Ovary (tissue), 9 donors: ENCODE data around the gene EYA2. TPM values are rescaled to one million over a fixed set of nuclear protein-coding genes. Genes with fewer than 3 reads are reported as not detected.
"Not testable (repeated sequence)": the region's sequence is repeated elsewhere in the genome, so short reads cannot be mapped to it uniquely, and the experiment has no call there.

ENCODE experiments used
- DNase-seq, 5 donors: peaks; one replicate each; pipeline ENCODE4 v3.0.0-alpha.2; 2019 to 2020
- H3K27ac ChIP-seq, 2 donors: fragments of 200-600 bp; one replicate each; pipeline versions ENCODE4 v1.5.1 to v1.8.0; 2019 to 2022
- H3K27me3 ChIP-seq: fragments of 200-600 bp; one replicate; pipeline ENCODE4 v1.8.0; 2022
- H3K36me3 ChIP-seq: fragments of 200-600 bp; sonication (generic); one replicate; pipeline ENCODE4 v1.5.1; 2019
- H3K4me1 ChIP-seq: one replicate; pipeline ENCODE4 v1.8.1; 2013; ENCODE audit warnings: mild to moderate bottlenecking, moderate library complexity; ENCODE audit not compliant: insufficient read depth
- H3K4me3 ChIP-seq: fragments of 200-600 bp; sonication (generic); one replicate; pipeline ENCODE4 v1.5.1; 2017
- H3K9me3 ChIP-seq, 2 donors: fragments of 200-600 bp in 1 of 2; sonication (generic) in 1 of 2; one replicate each; pipeline versions ENCODE4 v1.5.1 to v1.8.1; 2013 to 2019; ENCODE audit warnings: mild to moderate bottlenecking in 1 of 2, moderate library complexity in 1 of 2
- EP300 ChIP-seq: sonication (generic); formaldehyde crosslinking; IDR thresholded peaks from one replicate; pipeline ENCODE4 v1.6.1; 2017; ENCODE audit warnings: antibody characterized with exemption
- POLR2A ChIP-seq: fragments of 450-650 bp; IDR thresholded peaks from one replicate; pipeline ENCODE4 v1.6.1; 2017; ENCODE audit warnings: antibody characterized with exemption, mild to moderate bottlenecking, moderate library complexity
- whole genome bisulfite sequencing, 3 donors: extraction: QIAGEN DNeasy Blood & Tissue Kit in 1 of 3; methylation state at CpG; one replicate each; pipeline versions ENCODE4 v1.1.5 to v1.1.7; 2013 to 2017; 5-methylcytosine and 5-hydroxymethylcytosine counted together
- intact Hi-C, 4 donors: fragments of 100-400 bp; cut with DNase I; formaldehyde crosslinking; loops; one replicate each; pipeline versions ENCODE4 v1.11.0 to v1.15.1; 2022 to 2023
- polyA plus RNA-seq, 2 donors: library from polyadenylated mRNA; stranded (reverse); fragments of 200-250 nt in 1 of 2; fragments of 350-450 nt in 1 of 2; fragmentation: Illumina TruSeq in 1 of 2; extraction: RNeasy Lipid Tissue Mini Kit (QIAGEN cat#74804) in 1 of 2; gene quantifications; one replicate each; pipeline ENCODE4 v1.2.3, GENCODE V29; 2013 to 2014
- total RNA-seq, 7 donors: library from RNA; depleted of rRNA in 2 of 7; stranded (reverse); fragments of >200 nt in 2 of 7; fragmentation: NEBNext Ultra II Directional in 3 of 7; extraction: Animal tissue kit (Norgen Biotek cat#: 25700) in 3 of 7; gene quantifications; one replicate each; pipeline versions ENCODE4 v1.1.0 to v1.2.4, GENCODE V29; 2016 to 2023
- TF ChIP-seq, protein P1 (sequence below), 3 donors: fragments of 450-650 bp in 2 of 3; fragments of 200-600 bp in 1 of 3; IDR thresholded peaks; one replicate each; pipeline versions ENCODE4 v1.5.1 to v1.8.0; 2016 to 2022; ENCODE audit warnings: antibody characterized with exemption in 3 of 3, mild to moderate bottlenecking in 1 of 3
- donor health status: DM: no; HTN: no; CAD: no; lungs with moderate emphysema.
- donor health status: DM: no; HTN: no; CAD: no.
- donor health status: Bipolar disorder and iron deficiency.
- donor health status: DM: yes; HTN: yes; CAD: no.
- donor health status: DM: no; HTN: no; CAD: no.
- donor health status: DM: yes; HTN: yes; CAD: no.

Gene EYA2
- total and polyA plus RNA-seq, 9 donors = 0.18 to 7.6 (median 1.7) TPM

DNA sequence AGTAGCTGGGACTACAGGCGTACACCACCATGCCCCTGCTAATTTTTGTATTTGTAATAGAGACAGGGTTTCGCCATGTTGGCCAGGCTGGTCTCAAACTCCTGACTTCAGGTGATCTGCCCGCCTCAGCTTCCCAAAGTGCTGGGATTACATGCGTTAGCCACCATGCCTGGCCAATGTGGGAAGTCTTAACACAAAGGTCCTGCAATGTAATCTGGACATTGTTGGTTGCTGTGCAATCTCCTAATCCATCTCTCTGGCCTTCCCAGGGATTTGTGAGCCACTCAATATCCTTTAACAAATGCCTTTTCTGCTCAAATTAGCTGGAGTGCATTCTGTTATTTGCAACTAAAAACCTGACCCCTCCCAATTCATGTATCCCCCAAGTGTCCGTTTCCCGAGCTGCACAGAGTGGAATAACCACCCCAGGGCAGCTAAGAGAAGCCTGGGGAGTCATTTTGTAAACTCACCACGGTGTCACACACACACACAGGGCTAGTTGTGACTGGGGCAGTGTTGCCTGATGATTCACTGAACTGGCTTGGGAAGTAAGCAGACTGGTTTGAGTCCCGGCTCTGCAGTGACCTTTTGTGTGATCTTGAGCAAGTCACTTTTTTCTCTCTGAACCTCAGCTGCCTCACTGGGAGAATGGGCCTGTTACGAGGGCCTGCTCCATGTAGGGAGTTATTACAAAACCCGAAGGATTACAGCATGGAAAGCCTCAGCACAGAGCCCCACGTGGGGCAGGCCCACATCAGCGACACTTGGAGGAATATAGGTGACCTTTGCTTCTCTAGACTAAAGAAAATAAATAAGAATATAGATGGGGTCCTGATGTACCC is 309.6 kb downstream of the EYA2 start:
- Histone ChIP-seq H3K9me3 (no peaks in the 10 kb centered on the region), H3K4me1 (no peaks in the 10 kb centered on the region), H3K27ac (no peak overlapping the region), H3K27me3 (no peaks in the 10 kb centered on the region), H3K36me3 (no peaks in the 10 kb centered on the region), H3K4me3 (no peak overlapping the region)
- TF ChIP-seq, protein P1, sequence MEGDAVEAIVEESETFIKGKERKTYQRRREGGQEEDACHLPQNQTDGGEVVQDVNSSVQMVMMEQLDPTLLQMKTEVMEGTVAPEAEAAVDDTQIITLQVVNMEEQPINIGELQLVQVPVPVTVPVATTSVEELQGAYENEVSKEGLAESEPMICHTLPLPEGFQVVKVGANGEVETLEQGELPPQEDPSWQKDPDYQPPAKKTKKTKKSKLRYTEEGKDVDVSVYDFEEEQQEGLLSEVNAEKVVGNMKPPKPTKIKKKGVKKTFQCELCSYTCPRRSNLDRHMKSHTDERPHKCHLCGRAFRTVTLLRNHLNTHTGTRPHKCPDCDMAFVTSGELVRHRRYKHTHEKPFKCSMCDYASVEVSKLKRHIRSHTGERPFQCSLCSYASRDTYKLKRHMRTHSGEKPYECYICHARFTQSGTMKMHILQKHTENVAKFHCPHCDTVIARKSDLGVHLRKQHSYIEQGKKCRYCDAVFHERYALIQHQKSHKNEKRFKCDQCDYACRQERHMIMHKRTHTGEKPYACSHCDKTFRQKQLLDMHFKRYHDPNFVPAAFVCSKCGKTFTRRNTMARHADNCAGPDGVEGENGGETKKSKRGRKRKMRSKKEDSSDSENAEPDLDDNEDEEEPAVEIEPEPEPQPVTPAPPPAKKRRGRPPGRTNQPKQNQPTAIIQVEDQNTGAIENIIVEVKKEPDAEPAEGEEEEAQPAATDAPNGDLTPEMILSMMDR (IDR thresholded peaks at IDR 0.05) = no peak
- TF ChIP-seq EP300 (no peak), POLR2A (no peak)
- DNase-seq = no peak
- intact Hi-C loops = no loop called here
- 89 to 93% (median 90%) methylated on average over 12 of the region's 12 CpGs for WGBS, 3 donors

DNA sequence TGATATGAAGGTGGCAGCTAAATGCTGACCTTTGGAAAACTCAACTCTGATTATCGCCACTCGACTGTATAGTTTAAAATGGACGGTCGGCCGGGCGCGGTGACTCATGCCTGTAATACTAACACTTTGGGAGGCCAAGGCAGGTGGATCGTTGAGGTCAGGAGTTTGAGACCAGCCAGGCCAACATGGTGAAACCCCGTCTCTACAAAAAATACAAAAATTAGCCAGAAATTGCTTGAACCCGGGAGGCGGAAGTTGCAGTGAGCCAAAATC is 310.1 kb downstream of the EYA2 start:
- not testable (repeated sequence) for H3K27me3 ChIP-seq, DNase-seq, H3K9me3 ChIP-seq, H3K4me1 ChIP-seq, H3K27ac ChIP-seq, H3K4me3 ChIP-seq, H3K36me3 ChIP-seq
- intact Hi-C loops = loop anchor here in 1 of 4 donors (5.0 kb wide), 1 partner anchor 178 kb away; no protein-coding TSS in a partner anchor
- whole genome bisulfite sequencing, 3 donors = 93 to 96% (median 95%) methylated on average over 11 of the region's 11 CpGs

DNA sequence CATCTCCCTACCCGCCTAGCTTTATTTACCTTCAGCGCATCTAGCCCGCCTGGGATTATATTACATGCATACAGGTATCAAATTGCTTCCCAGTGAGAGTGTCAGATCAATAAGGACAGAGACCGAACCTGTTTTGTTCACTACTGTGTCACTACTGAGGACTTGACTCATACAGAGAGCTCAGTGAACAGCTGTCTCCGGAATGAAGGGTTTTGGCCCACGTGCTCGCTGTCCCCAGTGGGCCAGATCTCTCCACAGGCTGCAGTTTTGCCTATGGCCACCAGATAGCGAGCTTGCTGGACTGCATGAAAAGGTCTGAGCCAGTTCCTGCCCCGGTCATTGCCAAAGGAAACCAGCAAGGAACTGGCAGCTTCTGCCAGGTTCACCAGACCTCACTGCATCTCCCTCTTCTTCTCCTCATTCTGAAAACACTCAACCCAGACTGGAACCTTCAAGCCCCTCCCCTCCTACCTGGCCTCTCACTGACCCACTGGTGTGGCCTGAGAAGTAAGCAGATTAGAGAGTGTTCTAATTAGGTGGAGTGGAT is 311.0 kb downstream of the EYA2 start:
- peak in 2 of 5 donors; percentile 54 to 66 for DNase-seq
- Histone ChIP-seq H3K4me1 (no peaks in the 10 kb centered on the region), H3K27ac (no peak overlapping the region), H3K4me3 (no peak overlapping the region), H3K27me3 (no peaks in the 10 kb centered on the region), H3K36me3 (no peaks in the 10 kb centered on the region), H3K9me3 (no peaks in the 10 kb centered on the region)
- WGBS, 3 donors = 50 to 73% (median 67%) methylated on average over 9 of the region's 9 CpGs
- intact Hi-C loops = loop anchor here in 1 of 4 donors (5.0 kb wide), 1 partner anchor 177 kb away; no protein-coding TSS in a partner anchor
- TF ChIP-seq EP300 (no peak), POLR2A (no peak)
- TF ChIP-seq, protein P1 (IDR thresholded peaks at IDR 0.05) = peak in 1 of 3 donors; percentile 55

DNA sequence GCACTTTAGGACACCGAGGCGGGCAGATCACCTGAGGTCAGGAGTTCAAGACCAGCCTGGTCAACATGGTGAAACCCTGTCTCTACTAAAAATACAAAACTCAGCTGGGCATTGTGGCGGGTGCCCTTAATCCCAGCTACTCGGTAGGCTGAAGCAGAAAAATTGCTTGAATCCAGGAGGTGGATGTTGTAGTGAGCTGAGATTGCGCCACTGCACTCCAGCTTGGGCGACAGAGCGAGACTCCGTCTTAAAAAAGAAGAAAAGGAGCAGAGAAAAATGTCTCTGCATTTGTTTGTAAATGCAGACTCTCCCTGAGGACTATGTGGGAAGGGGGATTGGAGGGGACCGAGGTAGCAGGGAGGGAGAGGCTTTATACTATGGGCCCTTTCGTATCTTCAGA is 311.9 kb downstream of the EYA2 start:
- H3K4me3 ChIP-seq, H3K27ac ChIP-seq, H3K4me1 ChIP-seq, H3K36me3 ChIP-seq, DNase-seq, H3K9me3 ChIP-seq, H3K27me3 ChIP-seq: not testable (repeated sequence)
- 82 to 90% (median 90%) methylated on average over 10 of the region's 10 CpGs for WGBS, 3 donors
- intact Hi-C loops = loop anchor here in 1 of 4 donors (5.0 kb wide), 1 partner anchor 176 kb away; no protein-coding TSS in a partner anchor

DNA sequence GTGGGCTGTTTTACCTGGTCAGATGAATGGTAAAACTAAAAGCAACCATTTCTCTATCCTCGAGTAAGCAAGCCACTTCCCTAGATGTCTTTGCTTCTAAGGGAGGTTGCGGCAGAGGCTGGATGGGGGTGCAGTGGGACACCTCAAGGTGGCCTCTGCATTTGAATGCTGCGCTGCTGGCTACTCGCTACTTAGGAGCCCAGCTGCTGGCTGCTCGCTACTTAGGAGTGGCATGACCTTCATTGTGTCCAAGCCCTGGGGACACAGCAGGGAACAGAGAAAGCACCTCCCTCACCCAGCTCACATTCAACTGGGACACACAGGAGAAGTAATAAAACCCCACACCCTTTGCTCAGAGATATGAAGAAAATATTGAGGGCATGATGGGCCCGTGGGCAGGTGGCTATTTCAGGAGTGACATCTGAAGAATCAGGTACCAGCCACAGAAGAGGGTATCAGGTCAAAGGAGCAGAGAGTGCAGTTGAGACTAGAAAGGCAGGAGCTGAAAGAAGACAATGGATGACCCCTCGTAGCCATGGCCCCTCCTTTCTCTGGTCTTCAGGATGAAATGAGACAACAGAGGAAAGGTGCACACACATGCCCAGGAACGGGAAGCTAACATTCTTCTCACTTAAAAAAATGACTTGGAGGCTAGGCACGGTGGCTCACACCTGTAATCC is 312.5 kb downstream of the EYA2 start:
- WGBS, 3 donors = 85 to 87% (median 86%) methylated on average over 9 of the region's 9 CpGs
- intact Hi-C loops = loop anchor here in 1 of 4 donors (5.0 kb wide), 1 partner anchor 175 kb away; no protein-coding TSS in a partner anchor
- TF ChIP-seq POLR2A = no peak
- no peak for TF ChIP-seq EP300
- TF ChIP-seq, protein P1 (IDR thresholded peaks at IDR 0.05) = no peak
- no peaks in the 10 kb centered on the region for H3K4me1 ChIP-seq
- H3K9me3 ChIP-seq = no peaks in the 10 kb centered on the region
- H3K27ac ChIP-seq = no peak overlapping the region
- H3K36me3 ChIP-seq = no peaks in the 10 kb centered on the region
- DNase-seq = no peak
- H3K4me3 ChIP-seq = no peak overlapping the region
- no peaks in the 10 kb centered on the region for H3K27me3 ChIP-seq
